Amygdala (tissue), 56 donors: ENCODE measurements around the gene NIPA2.

Experiments
- DNase-seq, 56 donors: peaks; one replicate each; lab custom pipeline; 2025; lab: John Stamatoyannopoulos, UW

The NIPA2 gene

GRCh38 chr15:22831473-22831872 lies 7.0 kb upstream of the NIPA2 start:
- DNase-seq = peak in 1 of 56 donors; percentile 14

- DNase-seq = no peak
Measured at GRCh38 chr15:22839046-22839695, 705 bp downstream of the NIPA2 start.

- DNase-seq = no peak
Measured at GRCh38 chr15:22844421-22845288, 6.2 kb downstream of the NIPA2 start.

- no peak for DNase-seq
Measured at GRCh38 chr15:22845289-22845900, 6.9 kb downstream of the NIPA2 start.

- DNase-seq = no peak
Measured at GRCh38 chr15:22846073-22846472, 7.6 kb downstream of the NIPA2 start.

- no peak for DNase-seq
Measured at GRCh38 chr15:22850055-22850454, 11.6 kb downstream of the NIPA2 start.

- DNase-seq = no peak
Measured at GRCh38 chr15:22851513-22851912, 13.0 kb downstream of the NIPA2 start.

- no peak for DNase-seq
Measured at GRCh38 chr15:22855791-22856190, 17.3 kb downstream of the NIPA2 start.

- no peak for DNase-seq
Measured at GRCh38 chr15:22856659-22857058, 18.2 kb downstream of the NIPA2 start.

- peak in 1 of 56 donors; percentile 8 for DNase-seq
Measured at GRCh38 chr15:22861161-22861560, 22.7 kb downstream of the NIPA2 start.

GRCh38 chr15:22863356-22863755 lies 24.9 kb downstream of the NIPA2 start:
- DNase-seq = no peak

GRCh38 chr15:22866079-22866478 lies 27.6 kb downstream of the NIPA2 start:
- no peak for DNase-seq

GRCh38 chr15:22867886-22868285 lies 29.4 kb downstream of the NIPA2 start:
- no peak for DNase-seq

GRCh38 chr15:22868495-22868894 lies 30.0 kb downstream of the NIPA2 start:
- no peak for DNase-seq

GRCh38 chr15:22868928-22869327 lies 30.5 kb downstream of the NIPA2 start:
- no peak for DNase-seq

- DNase-seq = no peak
Measured at GRCh38 chr15:22869856-22870255, 31.4 kb downstream of the NIPA2 start.

- DNase-seq = no peak
Measured at GRCh38 chr15:22870865-22871264, 32.4 kb downstream of the NIPA2 start.

GRCh38 chr15:22871481-22872086 lies 33.1 kb downstream of the NIPA2 start:
- no peak for DNase-seq

GRCh38 chr15:22872936-22873701 lies 34.7 kb downstream of the NIPA2 start:
- no peak for DNase-seq

GRCh38 chr15:22873841-22874240 lies 35.4 kb downstream of the NIPA2 start:
- DNase-seq = no peak
